Effector memory CD8-positive, alpha-beta T cell (primary cell): ENCODE results near the gene C2.

ENCODE experiments used
- ATAC-seq: fragments of 150-1000 bp; cut with Tn5 transposase; replicated peaks from 2 replicates; pipeline ENCODE4 v1.10.0; 2021; ENCODE audit warnings: mild to moderate bottlenecking, moderate library complexity
- DNase-seq, 3 experiments: peaks; one replicate each; pipeline ENCODE4 v3.0.0; 2021
- H3K27ac Mint-ChIP-seq, 2 donors: one replicate each; pipeline ENCODE4 v1.8.0; 2022; ENCODE audit warnings: mild to moderate bottlenecking in 2 of 2, mixed read lengths in 2 of 2, moderate library complexity in 2 of 2
- H3K27me3 Mint-ChIP-seq, 2 donors: one replicate each; pipeline ENCODE4 v1.8.0; 2022; ENCODE audit warnings: mixed read lengths in 2 of 2
- H3K36me3 Mint-ChIP-seq: one replicate; pipeline ENCODE4 v1.8.0; 2022; ENCODE audit warnings: mild to moderate bottlenecking, moderate library complexity, mixed read lengths; ENCODE audit not compliant: insufficient read depth
- H3K4me1 Mint-ChIP-seq, 2 donors: one replicate each; pipeline ENCODE4 v1.8.0; 2022; ENCODE audit warnings: low read depth in 2 of 2, mixed read lengths in 2 of 2
- H3K4me3 Mint-ChIP-seq, 2 donors: one replicate each; pipeline ENCODE4 v1.8.0; 2022; ENCODE audit warnings: mild to moderate bottlenecking in 2 of 2, mixed read lengths in 2 of 2, moderate library complexity in 2 of 2
- H3K9me3 Mint-ChIP-seq, 2 donors: one replicate each; pipeline ENCODE4 v1.8.0; 2022; ENCODE audit warnings: mixed read lengths in 2 of 2

C2 gene

GRCh38 chr6:31958741-31959739, 31.5 kb downstream of the C2 start, which contains the start of the genes NELFE and SKIC2:
NELFE (minus strand) TSS chr6:31958971; CDS start chr6:31958446, 525 bp downstream.
SKIC2 (plus strand) TSS chr6:31959175; CDS start chr6:31959193, 18 bp downstream.
- no peaks in the 10 kb centered on the region for H3K9me3 Mint-ChIP-seq
- H3K4me1 Mint-ChIP-seq = peaks cover 30 to 33% of the 10 kb centered on the region in 2 donors
- H3K27ac Mint-ChIP-seq = peak within 1 kb of the TSS; percentile 95 to 96
- peak within 1 kb of the TSS; percentile 92 to 93 for H3K4me3 Mint-ChIP-seq
- DNase-seq (peak; percentile 98 to 99 (median 98)), ATAC-seq (peak; percentile 97)
- peaks cover 64% of the 10 kb centered on the region for H3K36me3 Mint-ChIP-seq
- H3K27me3 Mint-ChIP-seq = no peaks in the 10 kb centered on the region

DNA sequence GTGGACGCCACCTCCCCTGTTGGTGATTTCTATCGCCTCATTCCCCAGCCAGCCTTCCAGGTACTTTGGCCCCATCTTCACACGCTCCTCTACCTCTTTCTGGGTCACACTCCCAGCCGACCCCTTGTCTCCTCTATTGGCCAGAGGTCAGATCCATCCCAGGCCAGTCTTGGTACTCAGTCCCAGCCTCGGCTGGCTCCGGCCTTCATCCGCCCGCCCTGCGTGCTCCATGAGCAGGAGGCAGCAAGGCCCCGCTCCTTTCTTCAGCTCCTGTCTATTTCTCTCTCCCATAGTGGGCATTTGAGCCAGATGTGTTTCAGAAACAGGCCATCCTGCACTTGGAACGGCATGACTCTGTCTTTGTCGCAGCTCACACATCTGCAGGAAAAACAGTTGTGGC, 34.1 kb downstream of the C2 start:
- no peak for DNase-seq
- H3K27ac Mint-ChIP-seq = peak overlapping the region; percentile 77 to 95
- H3K4me1 Mint-ChIP-seq = peaks cover 30 to 33% of the 10 kb centered on the region in 2 donors
- H3K36me3 Mint-ChIP-seq = peaks cover 63% of the 10 kb centered on the region
- H3K4me3 Mint-ChIP-seq = peak overlapping the region in 1 of 2 donors; percentile 15
- ATAC-seq = no peak
- no peaks in the 10 kb centered on the region for H3K27me3 Mint-ChIP-seq
- no peaks in the 10 kb centered on the region for H3K9me3 Mint-ChIP-seq

GRCh38 chr6:31963921-31964320, 36.4 kb downstream of the C2 start:
- Mint-ChIP-seq H3K36me3 (peaks cover 76% of the 10 kb centered on the region), H3K27me3 (no peaks in the 10 kb centered on the region), H3K9me3 (no peaks in the 10 kb centered on the region), H3K27ac (no peak overlapping the region), H3K4me1 (peaks cover 18 to 21% of the 10 kb centered on the region in 2 donors), H3K4me3 (no peak overlapping the region)
- DNase-seq = no peak
- ATAC-seq = no peak

DNA sequence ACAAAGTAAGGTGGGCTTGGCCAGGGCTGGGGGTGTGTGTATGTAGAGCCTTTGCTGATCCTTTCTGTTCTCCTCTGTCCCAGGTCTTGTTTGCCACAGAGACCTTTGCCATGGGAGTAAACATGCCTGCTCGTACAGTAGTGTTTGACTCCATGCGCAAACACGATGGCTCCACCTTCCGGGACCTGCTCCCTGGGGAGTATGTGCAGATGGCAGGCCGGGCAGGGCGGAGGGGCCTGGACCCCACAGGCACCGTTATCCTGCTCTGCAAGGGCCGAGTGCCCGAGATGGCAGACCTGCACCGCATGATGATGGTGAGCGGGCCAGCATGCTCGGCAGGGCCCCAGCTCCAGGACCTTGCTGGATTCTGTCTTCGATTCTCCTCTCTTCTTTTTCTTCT, 38.2 kb downstream of the C2 start:
- Mint-ChIP-seq H3K27ac (peak overlapping the region in 1 of 2 donors; percentile 8), H3K4me1 (peaks cover 16 to 19% of the 10 kb centered on the region in 2 donors), H3K9me3 (no peaks in the 10 kb centered on the region), H3K4me3 (no peak overlapping the region), H3K36me3 (peaks cover 85% of the 10 kb centered on the region), H3K27me3 (no peaks in the 10 kb centered on the region)
- ATAC-seq (no peak), DNase-seq (no peak)

DNA sequence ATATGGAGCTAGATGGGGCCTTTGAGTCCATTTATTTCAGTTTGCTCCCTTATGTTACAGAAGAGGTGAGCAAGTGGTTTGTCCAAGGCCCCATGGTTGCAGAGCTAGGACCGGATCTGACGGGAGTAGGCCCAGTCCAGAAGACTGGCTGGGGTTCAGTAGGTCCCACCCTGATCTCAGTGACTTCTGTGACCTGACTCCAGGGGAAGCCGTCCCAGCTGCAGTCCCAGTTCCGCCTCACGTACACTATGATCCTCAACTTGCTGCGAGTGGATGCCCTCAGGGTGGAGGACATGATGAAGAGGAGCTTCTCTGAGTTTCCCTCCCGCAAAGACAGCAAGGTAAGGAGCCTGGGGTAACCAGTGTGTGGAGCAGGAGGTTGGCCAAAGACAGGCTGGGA, 39.0 kb downstream of the C2 start:
- no peaks in the 10 kb centered on the region for H3K27me3 Mint-ChIP-seq
- no peak for DNase-seq
- peaks cover 84% of the 10 kb centered on the region for H3K36me3 Mint-ChIP-seq
- ATAC-seq = no peak
- H3K27ac Mint-ChIP-seq = peak overlapping the region in 1 of 2 donors; percentile 8
- no peaks in the 10 kb centered on the region for H3K9me3 Mint-ChIP-seq
- peaks cover 14 to 19% of the 10 kb centered on the region in 2 donors for H3K4me1 Mint-ChIP-seq
- no peak overlapping the region for H3K4me3 Mint-ChIP-seq

- Mint-ChIP-seq H3K27ac (peak overlapping the region in 1 of 2 donors; percentile 86), H3K4me1 (peaks cover 18 to 20% of the 10 kb centered on the region in 2 donors), H3K27me3 (no peaks in the 10 kb centered on the region), H3K36me3 (peaks cover 84% of the 10 kb centered on the region), H3K4me3 (no peak overlapping the region), H3K9me3 (no peaks in the 10 kb centered on the region)
- no peak for ATAC-seq
- no peak for DNase-seq
These were observed 39.7 kb downstream of the C2 start for GRCh38 chr6:31966997-31967925.

DNA sequence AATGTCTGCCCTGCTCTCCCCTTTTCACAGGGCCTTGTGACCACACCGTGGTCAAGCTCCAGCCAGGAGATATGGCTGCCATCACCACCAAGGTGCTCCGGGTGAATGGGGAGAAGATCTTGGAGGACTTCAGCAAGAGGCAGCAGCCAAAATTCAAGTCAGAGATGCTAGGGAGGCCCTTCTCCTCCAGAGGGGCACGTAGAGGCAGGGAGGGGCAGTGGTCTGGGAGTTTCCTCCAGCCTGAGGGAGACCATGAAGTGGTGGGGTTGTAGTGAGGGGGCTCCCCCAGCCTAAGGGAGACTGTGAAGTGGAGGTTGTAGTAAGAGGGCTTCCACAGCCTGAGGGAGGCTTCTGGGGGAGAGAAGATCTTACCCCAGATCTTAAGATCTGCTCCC, 40.4 kb downstream of the C2 start:
- Mint-ChIP-seq H3K36me3 (peaks cover 86% of the 10 kb centered on the region), H3K9me3 (no peaks in the 10 kb centered on the region), H3K4me3 (no peak overlapping the region), H3K27me3 (no peaks in the 10 kb centered on the region), H3K4me1 (peaks cover 20 to 26% of the 10 kb centered on the region in 2 donors), H3K27ac (peak overlapping the region in 1 of 2 donors; percentile 86)
- ATAC-seq (no peak), DNase-seq (no peak)

- DNase-seq = no peak
- ATAC-seq = no peak
- H3K36me3 Mint-ChIP-seq = peaks cover 86% of the 10 kb centered on the region
- H3K9me3 Mint-ChIP-seq = no peaks in the 10 kb centered on the region
- no peaks in the 10 kb centered on the region for H3K27me3 Mint-ChIP-seq
- H3K4me1 Mint-ChIP-seq = peaks cover 20 to 30% of the 10 kb centered on the region in 2 donors
- no peak overlapping the region for H3K4me3 Mint-ChIP-seq
- peak overlapping the region in 1 of 2 donors; percentile 86 for H3K27ac Mint-ChIP-seq
These were observed 40.8 kb downstream of the C2 start for GRCh38 chr6:31968326-31968725.

- no peak for DNase-seq
- Mint-ChIP-seq H3K9me3 (no peaks in the 10 kb centered on the region), H3K27me3 (no peaks in the 10 kb centered on the region), H3K4me1 (peaks cover 23 to 29% of the 10 kb centered on the region in 2 donors), H3K36me3 (peaks cover 85% of the 10 kb centered on the region), H3K27ac (peak overlapping the region; percentile 100), H3K4me3 (no peak overlapping the region)
- ATAC-seq = no peak
These were observed 41.5 kb downstream of the C2 start for GRCh38 chr6:31968791-31969711.

DNA sequence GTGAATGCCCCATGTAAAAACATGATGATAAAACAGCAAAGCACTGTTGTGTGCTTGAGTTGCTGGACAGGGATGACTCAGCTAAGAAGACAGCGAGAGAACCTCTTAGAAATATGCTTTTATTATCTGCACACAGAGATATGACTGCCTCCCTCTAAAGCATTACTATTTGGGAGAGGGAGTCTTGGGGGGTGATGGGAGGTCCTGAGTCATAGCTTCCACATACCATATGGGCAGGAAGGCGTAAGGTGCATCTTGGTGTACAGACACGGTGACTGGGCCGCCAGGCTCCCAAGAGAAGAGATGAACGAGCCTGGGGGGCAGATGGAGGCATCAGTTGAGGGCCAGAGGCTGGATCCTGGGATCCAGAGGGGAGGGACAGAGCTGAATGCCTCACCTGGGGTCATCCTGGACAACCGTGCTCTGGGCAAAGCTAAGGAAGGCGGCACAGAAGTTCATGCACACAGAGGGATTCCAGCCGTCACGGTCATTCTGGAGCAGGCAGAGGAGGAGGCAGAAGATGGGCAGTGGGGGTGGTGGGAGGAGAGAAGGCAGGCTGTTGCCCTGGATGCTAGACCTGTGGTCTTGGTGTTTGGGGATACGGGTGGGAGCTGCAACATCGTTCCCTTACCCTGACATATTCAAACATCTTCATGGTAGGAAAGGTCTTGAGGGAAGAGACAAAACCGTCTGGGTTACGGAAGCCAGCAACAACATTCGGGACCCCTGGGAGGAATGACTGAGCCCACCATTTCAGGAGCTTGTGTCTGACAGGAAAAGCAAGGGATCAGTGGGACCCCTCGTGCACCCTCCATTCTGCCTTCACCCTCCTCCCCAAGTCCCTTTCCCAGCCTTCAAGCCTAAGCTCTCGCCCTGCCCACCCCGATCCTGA, 42.4 kb downstream of the C2 start:
- peaks cover 79% of the 10 kb centered on the region for H3K36me3 Mint-ChIP-seq
- DNase-seq = no peak
- H3K27me3 Mint-ChIP-seq = no peaks in the 10 kb centered on the region
- ATAC-seq = no peak
- H3K27ac Mint-ChIP-seq = peak overlapping the region; percentile 100
- peaks cover 23 to 29% of the 10 kb centered on the region in 2 donors for H3K4me1 Mint-ChIP-seq
- H3K4me3 Mint-ChIP-seq = peak overlapping the region; percentile 91 to 93
- no peaks in the 10 kb centered on the region for H3K9me3 Mint-ChIP-seq

DNA sequence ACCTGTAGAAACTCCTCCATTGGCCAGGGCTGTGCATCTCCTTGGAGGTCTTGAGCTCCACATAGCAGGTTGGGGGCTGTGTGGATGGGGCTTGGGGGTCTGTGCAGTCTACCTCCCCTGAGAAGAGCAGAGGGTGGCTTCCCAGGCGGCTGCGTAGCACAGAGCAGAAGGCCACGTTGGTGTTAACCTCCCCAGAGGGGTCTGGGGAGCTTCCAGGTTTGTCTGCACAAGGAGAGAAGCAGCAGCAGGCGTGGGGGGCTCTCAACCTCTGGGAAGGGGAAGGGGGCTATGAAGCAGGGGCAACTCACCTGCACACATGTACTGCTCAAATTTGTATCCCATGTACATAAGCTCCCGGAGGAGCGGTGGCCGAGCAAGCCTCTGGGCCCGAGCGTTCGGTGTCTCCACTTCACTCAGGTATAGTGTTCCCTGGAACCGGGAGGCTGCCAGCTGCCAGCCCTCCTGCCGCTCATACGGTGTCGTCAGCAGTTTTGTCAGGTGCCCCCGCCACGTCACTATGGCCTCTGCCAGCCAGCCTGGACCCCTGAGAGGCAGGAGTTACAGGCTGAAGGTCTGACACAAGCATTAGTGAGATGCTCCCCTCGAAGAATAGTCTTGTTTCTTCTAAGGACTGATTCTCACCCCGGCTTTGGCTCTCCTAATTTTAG, 43.2 kb downstream of the C2 start:
- H3K4me1 Mint-ChIP-seq = peaks cover 23 to 29% of the 10 kb centered on the region in 2 donors

More for the DNA sequence above, 43.2 kb downstream of the C2 start:
- Mint-ChIP-seq H3K36me3 (peaks cover 73% of the 10 kb centered on the region), H3K9me3 (no peaks in the 10 kb centered on the region), H3K27me3 (no peaks in the 10 kb centered on the region), H3K27ac (peak overlapping the region; percentile 100), H3K4me3 (peak overlapping the region; percentile 91 to 93)
- DNase-seq (no peak), ATAC-seq (no peak)
